Neural crest cell (in vitro differentiated cells): ENCODE measurements around the gene HDGFL3. TPM values are rescaled to one million over a fixed set of nuclear protein-coding genes. Genes with fewer than 3 reads are reported as not detected.

ENCODE experiments used
- DNase-seq: peaks from one replicate; pipeline ENCODE4 v3.0.0; 2021; ENCODE audit warnings: low read depth, mixed read lengths, low spot score
- H3K27ac Mint-ChIP-seq: one replicate; pipeline ENCODE4 v1.8.0; 2021; ENCODE audit warnings: mild to moderate bottlenecking, mixed read lengths; ENCODE audit not compliant: unreplicated experiment
- H3K27me3 Mint-ChIP-seq: 2 replicates; pipeline ENCODE4 v1.8.0; 2021; ENCODE audit warnings: low read depth, mild to moderate bottlenecking, mixed read lengths
- H3K36me3 Mint-ChIP-seq: 2 replicates; pipeline ENCODE4 v1.8.0; 2021; ENCODE audit warnings: low read depth, mild to moderate bottlenecking, mixed read lengths
- H3K4me1 Mint-ChIP-seq: 2 replicates; pipeline ENCODE4 v1.8.0; 2021; ENCODE audit warnings: mixed read lengths
- H3K4me3 Mint-ChIP-seq: one replicate; pipeline ENCODE4 v1.8.0; 2021; ENCODE audit warnings: mild to moderate bottlenecking, mixed read lengths
- H3K9me3 Mint-ChIP-seq: 2 replicates; pipeline ENCODE4 v1.8.0; 2021; ENCODE audit warnings: mixed read lengths
- total RNA-seq: library from RNA; stranded (reverse); gene quantifications from 2 replicates; pipeline ENCODE4 v1.2.1, GENCODE V29; 2021
- TF ChIP-seq, protein P1 (sequence below): fragments of 200-600 bp; sonication (generic); conservative IDR thresholded peaks from 2 replicates; pipeline ENCODE4 v1.5.0; 2021; ENCODE audit warnings: antibody characterized with exemption, mild to moderate bottlenecking

Gene HDGFL3
- total RNA-seq, 1 donor from 2014 or later, result 127 TPM

- no peak for DNase-seq
- no peak overlapping the region for H3K27ac Mint-ChIP-seq
- TF ChIP-seq, protein P1, sequence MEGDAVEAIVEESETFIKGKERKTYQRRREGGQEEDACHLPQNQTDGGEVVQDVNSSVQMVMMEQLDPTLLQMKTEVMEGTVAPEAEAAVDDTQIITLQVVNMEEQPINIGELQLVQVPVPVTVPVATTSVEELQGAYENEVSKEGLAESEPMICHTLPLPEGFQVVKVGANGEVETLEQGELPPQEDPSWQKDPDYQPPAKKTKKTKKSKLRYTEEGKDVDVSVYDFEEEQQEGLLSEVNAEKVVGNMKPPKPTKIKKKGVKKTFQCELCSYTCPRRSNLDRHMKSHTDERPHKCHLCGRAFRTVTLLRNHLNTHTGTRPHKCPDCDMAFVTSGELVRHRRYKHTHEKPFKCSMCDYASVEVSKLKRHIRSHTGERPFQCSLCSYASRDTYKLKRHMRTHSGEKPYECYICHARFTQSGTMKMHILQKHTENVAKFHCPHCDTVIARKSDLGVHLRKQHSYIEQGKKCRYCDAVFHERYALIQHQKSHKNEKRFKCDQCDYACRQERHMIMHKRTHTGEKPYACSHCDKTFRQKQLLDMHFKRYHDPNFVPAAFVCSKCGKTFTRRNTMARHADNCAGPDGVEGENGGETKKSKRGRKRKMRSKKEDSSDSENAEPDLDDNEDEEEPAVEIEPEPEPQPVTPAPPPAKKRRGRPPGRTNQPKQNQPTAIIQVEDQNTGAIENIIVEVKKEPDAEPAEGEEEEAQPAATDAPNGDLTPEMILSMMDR, result no peak
- no peaks in the 10 kb centered on the region for H3K27me3 Mint-ChIP-seq
- peaks cover 21% of the 10 kb centered on the region for H3K4me1 Mint-ChIP-seq
- H3K4me3 Mint-ChIP-seq, result no peak overlapping the region
- peaks cover 17% of the 10 kb centered on the region for H3K36me3 Mint-ChIP-seq
- peaks cover 9% of the 10 kb centered on the region for H3K9me3 Mint-ChIP-seq
These were observed 13.1 kb downstream of the HDGFL3 start for GRCh38 chr15:83194528-83194927.

DNA sequence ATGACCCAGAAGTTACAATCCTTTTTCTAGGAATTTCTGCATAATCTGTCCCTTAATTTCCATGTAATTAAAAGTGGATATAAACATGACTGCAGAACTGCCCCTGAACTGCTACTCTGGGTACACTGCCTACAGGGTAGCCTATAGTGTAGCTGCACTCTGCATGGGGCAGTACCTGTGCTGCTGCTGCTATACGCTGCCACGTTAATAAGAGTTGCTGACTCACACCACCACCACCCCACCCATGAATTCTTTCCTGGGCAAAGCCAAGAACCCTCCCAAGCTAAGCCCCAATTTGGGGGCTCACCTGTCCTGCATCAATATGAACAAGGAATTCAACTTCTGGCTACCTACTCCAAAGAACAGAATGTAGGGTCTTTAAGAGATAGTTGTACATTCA lies 13.9 kb downstream of the HDGFL3 start:
- H3K4me3 Mint-ChIP-seq, result no peak overlapping the region
- no peak for DNase-seq
- peaks cover 22% of the 10 kb centered on the region for H3K36me3 Mint-ChIP-seq
- H3K9me3 Mint-ChIP-seq, result peaks cover 9% of the 10 kb centered on the region
- H3K4me1 Mint-ChIP-seq, result peaks cover 14% of the 10 kb centered on the region
- H3K27me3 Mint-ChIP-seq, result no peaks in the 10 kb centered on the region
- H3K27ac Mint-ChIP-seq, result no peak overlapping the region
- TF ChIP-seq, protein P1, result no peak

DNA sequence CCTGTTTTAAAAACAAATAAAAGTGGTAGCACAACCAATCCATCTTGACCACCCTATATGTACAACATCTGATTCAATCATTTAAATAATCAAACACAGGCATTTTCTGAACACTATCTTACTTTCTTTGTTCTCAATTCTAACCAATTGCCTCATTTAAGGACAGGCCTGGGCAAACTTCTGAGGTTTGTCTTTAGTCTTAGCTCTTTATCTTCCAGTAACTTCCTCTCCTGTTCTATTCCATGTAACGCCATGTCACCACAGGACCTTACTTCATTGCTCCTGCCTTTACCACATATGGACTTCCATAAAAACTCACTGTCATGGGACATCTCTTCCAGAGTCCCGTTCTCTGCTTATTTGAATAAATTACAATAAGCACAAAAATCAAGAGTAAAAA lies 14.9 kb downstream of the HDGFL3 start:
- TF ChIP-seq, protein P1, result no peak
- no peaks in the 10 kb centered on the region for H3K27me3 Mint-ChIP-seq
- H3K27ac Mint-ChIP-seq, result no peak overlapping the region
- peaks cover 9% of the 10 kb centered on the region for H3K9me3 Mint-ChIP-seq
- H3K4me1 Mint-ChIP-seq, result peaks cover 7% of the 10 kb centered on the region
- no peak for DNase-seq
- peaks cover 25% of the 10 kb centered on the region for H3K36me3 Mint-ChIP-seq
- H3K4me3 Mint-ChIP-seq, result no peak overlapping the region

GRCh38 chr15:83190450-83190849 lies 17.2 kb downstream of the HDGFL3 start:
- H3K36me3 Mint-ChIP-seq, result peaks cover 31% of the 10 kb centered on the region
- H3K27me3 Mint-ChIP-seq, result no peaks in the 10 kb centered on the region
- H3K4me3 Mint-ChIP-seq, result no peak overlapping the region
- DNase-seq, result no peak
- peaks cover 9% of the 10 kb centered on the region for H3K9me3 Mint-ChIP-seq
- H3K27ac Mint-ChIP-seq, result no peak overlapping the region
- TF ChIP-seq, protein P1, result no peak
- H3K4me1 Mint-ChIP-seq, result peaks cover 7% of the 10 kb centered on the region

- DNase-seq, result no peak
- Mint-ChIP-seq H3K36me3 (peaks cover 17% of the 10 kb centered on the region), H3K4me1 (no peaks in the 10 kb centered on the region), H3K4me3 (no peak overlapping the region), H3K27ac (no peak overlapping the region), H3K9me3 (peaks cover 1% of the 10 kb centered on the region), H3K27me3 (no peaks in the 10 kb centered on the region)
- TF ChIP-seq, protein P1, result no peak
These were observed 22.1 kb downstream of the HDGFL3 start for GRCh38 chr15:83185561-83185960.

GRCh38 chr15:83178869-83179325 lies 28.7 kb downstream of the HDGFL3 start:
- H3K9me3 Mint-ChIP-seq, result no peaks in the 10 kb centered on the region
- peaks cover 3% of the 10 kb centered on the region for H3K36me3 Mint-ChIP-seq

More at GRCh38 chr15:83178869-83179325, 28.7 kb downstream of the HDGFL3 start:
- Mint-ChIP-seq H3K27me3 (no peaks in the 10 kb centered on the region), H3K4me1 (no peaks in the 10 kb centered on the region), H3K4me3 (no peak overlapping the region), H3K27ac (no peak overlapping the region)
- TF ChIP-seq, protein P1, result no peak
- no peak for DNase-seq
